H4 (cell line): Measurements from ENCODE around the gene MTX1. TPM values are rescaled to one million over a fixed set of nuclear protein-coding genes. Genes with fewer than 3 reads are reported as not detected.

Experiments used
- DNase-seq: peaks from one replicate; pipeline ENCODE4 v3.0.0-alpha.2; 2015; ENCODE audit warnings: low spot score
- total RNA-seq: library from RNA; depleted of rRNA; stranded (reverse); fragments of >200 nt; shearing (Covaris generic); gene quantifications from 2 replicates; pipeline ENCODE4 v1.2.3, GENCODE V29; 2014; rRNA removed

Gene MTX1
- total RNA-seq, 1 experiment from 2014 or later = 79.5 TPM

GRCh38 chr1:155261493-155261851 is 53.0 kb downstream of the MTX1 start:
- no peak for DNase-seq

- DNase-seq = peak; percentile 98
These were observed 53.6 kb downstream of the MTX1 start, which contains the start of gene SCAMP3 for GRCh38 chr1:155261852-155262673. Gene SCAMP3 (minus strand): TSS chr1:155262360. CDS start chr1:155262151, 209 bp downstream.

GRCh38 chr1:155263067-155263466 is 54.6 kb downstream of the MTX1 start:
- DNase-seq = no peak

Other genes starting within 250 kb of the MTX1 start
- 18.0 TPM in 2 replicates for gene PYGO2, start 246.9 kb upstream of the MTX1 start, total RNA-seq
- 163 and 170 TPM in 2 replicates for gene SHC1, start 237.9 kb upstream of the MTX1 start, total RNA-seq
- 170 and 248 TPM in 2 replicates for gene CKS1B, start 234.0 kb upstream of the MTX1 start, total RNA-seq
- 31.4 and 37.9 TPM in 2 replicates for gene FLAD1, start 225.4 kb upstream of the MTX1 start, total RNA-seq
- not detected in 2 replicates for gene LENEP, start 215.1 kb upstream of the MTX1 start, total RNA-seq
- 8.3 and 10.6 TPM in 2 replicates for gene ZBTB7B, start 205.9 kb upstream of the MTX1 start, total RNA-seq
- gene DCST2, start 174.9 kb upstream of the MTX1 start, total RNA-seq = not detected in 2 replicates
- not detected in 2 replicates for gene DCST1, start 174.9 kb upstream of the MTX1 start, total RNA-seq
- gene ADAM15, start 157.4 kb upstream of the MTX1 start, total RNA-seq = 51.8 and 64.3 TPM in 2 replicates
- gene EFNA4, start 145.0 kb upstream of the MTX1 start, total RNA-seq = 24.4 and 26.9 TPM in 2 replicates
- 7.5 and 9.5 TPM in 2 replicates for gene EFNA3, start 129.9 kb upstream of the MTX1 start, total RNA-seq
- gene EFNA1, start 80.8 kb upstream of the MTX1 start, total RNA-seq = 14.6 and 28.0 TPM in 2 replicates
- gene SLC50A1, start 72.8 kb upstream of the MTX1 start, total RNA-seq = 35.8 and 40.5 TPM in 2 replicates
- gene DPM3, start 68.2 kb upstream of the MTX1 start, total RNA-seq = 53.2 and 72.4 TPM in 2 replicates
- 128 and 140 TPM in 2 replicates for gene KRTCAP2, start 35.4 kb upstream of the MTX1 start, total RNA-seq
- gene TRIM46, start 34.8 kb upstream of the MTX1 start, total RNA-seq = 0.37 and 1.1 TPM in 2 replicates
- 2.8 and 3.9 TPM in 2 replicates for gene THBS3, start 798 bp upstream of the MTX1 start, total RNA-seq
- 5.7 and 11.0 TPM in 2 replicates for gene ENTREP3, start 46.8 kb downstream of the MTX1 start, total RNA-seq
- 72.7 and 133 TPM in 2 replicates for gene SCAMP3, start 53.7 kb downstream of the MTX1 start, total RNA-seq
- 13.7 and 14.6 TPM in 2 replicates for gene CLK2, start 64.8 kb downstream of the MTX1 start, total RNA-seq
- gene HCN3, start 68.8 kb downstream of the MTX1 start, total RNA-seq = 0.52 TPM in 1 of 2 replicates, not detected in the other
- gene PKLR, start 92.7 kb downstream of the MTX1 start, total RNA-seq = not detected in 2 replicates
- 218 and 266 TPM in 2 replicates for gene FDPS, start 100.2 kb downstream of the MTX1 start, total RNA-seq
- 27.5 and 33.8 TPM in 2 replicates for gene RUSC1, start 112.2 kb downstream of the MTX1 start, total RNA-seq